Limb (tissue), 2 donors: ENCODE results near the gene METTL9.
"Not testable (repeated sequence)": the region's sequence is repeated elsewhere in the genome, so short reads cannot be mapped to it uniquely, and the experiment has no call there.

Experiments
- DNase-seq, 2 donors: peaks; one replicate each; pipeline ENCODE4 v3.0.0-alpha.2; 2016; ENCODE audit errors: extremely low spot score in 2 of 2

The METTL9 gene

GRCh38 chr16:21599122-21600030, at the start of gene METTL9:
Gene METTL9, plus strand, starts transcription at chr16:21599577. Its CDS starts 157 bp downstream, at chr16:21599734.
- peak; percentile 94 to 98 for DNase-seq

GRCh38 chr16:21549975-21550374, 49.4 kb upstream of the METTL9 start:
- not testable (repeated sequence) for DNase-seq

GRCh38 chr16:21550435-21550834, 48.9 kb upstream of the METTL9 start:
- DNase-seq, result not testable (repeated sequence)

- DNase-seq, result not testable (repeated sequence)
Observed at GRCh38 chr16:21551076-21551475, 48.3 kb upstream of the METTL9 start.

- DNase-seq, result not testable (repeated sequence)
Observed at GRCh38 chr16:21551600-21551999, 47.8 kb upstream of the METTL9 start.

GRCh38 chr16:21553481-21554296, 45.7 kb upstream of the METTL9 start:
- not testable (repeated sequence) for DNase-seq

- peak; percentile 86 to 94 for DNase-seq
Observed at GRCh38 chr16:21554795-21555585, 44.4 kb upstream of the METTL9 start.

GRCh38 chr16:21555621-21556020, 43.8 kb upstream of the METTL9 start:
- not testable (repeated sequence) for DNase-seq

- not testable (repeated sequence) for DNase-seq
Observed at GRCh38 chr16:21556026-21556595, 43.3 kb upstream of the METTL9 start.

- peak in 1 of 2 donors; percentile 48 for DNase-seq
Observed at GRCh38 chr16:21556651-21557241, 42.6 kb upstream of the METTL9 start.

GRCh38 chr16:21560462-21560861, 38.9 kb upstream of the METTL9 start:
- DNase-seq, result no peak

- no peak for DNase-seq
Observed at GRCh38 chr16:21563676-21564075, 35.7 kb upstream of the METTL9 start.

- not testable (repeated sequence) for DNase-seq
Observed at GRCh38 chr16:21564367-21564766, 35.0 kb upstream of the METTL9 start.

- no peak for DNase-seq
Observed at GRCh38 chr16:21565507-21565860, 33.9 kb upstream of the METTL9 start.

- DNase-seq, result no peak
Observed at GRCh38 chr16:21565861-21566669, 33.3 kb upstream of the METTL9 start.

GRCh38 chr16:21566891-21567414, 32.4 kb upstream of the METTL9 start:
- DNase-seq, result no peak

GRCh38 chr16:21567496-21567895, 31.9 kb upstream of the METTL9 start:
- DNase-seq, result not testable (repeated sequence)

GRCh38 chr16:21568502-21569189, 30.7 kb upstream of the METTL9 start:
- no peak for DNase-seq

GRCh38 chr16:21570676-21571017, 28.7 kb upstream of the METTL9 start:
- DNase-seq, result no peak
